ENCODE measurements around the gene CRYGA.
"Not testable (repeated sequence)": the region's sequence is repeated elsewhere in the genome, so short reads cannot be mapped to it uniquely, and the experiment has no call there.

Gene CRYGA

DNA sequence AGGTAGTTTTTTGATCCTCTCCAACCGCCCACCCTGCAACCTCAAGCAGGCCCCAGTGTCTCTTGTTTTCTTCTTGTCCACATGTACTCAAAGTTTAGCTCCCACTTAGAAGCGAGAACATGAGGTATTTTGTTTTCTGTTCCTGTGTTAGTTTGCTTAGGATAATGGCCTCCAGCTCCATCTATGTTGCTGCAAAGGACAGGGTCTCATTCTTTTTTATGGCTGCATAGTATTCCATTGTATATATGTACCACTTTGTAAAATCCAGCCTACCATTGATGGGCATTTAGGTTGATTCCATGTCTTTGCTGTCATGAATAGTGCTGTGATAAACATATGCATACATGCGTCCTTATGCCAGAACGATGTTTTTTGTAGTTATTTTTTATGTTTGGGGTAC, 36.3 kb downstream of the CRYGA start:
- no peak for DNase-seq (ENCODE audit: low read depth in 2 of 3, low spot score in 2 of 3)

DNA sequence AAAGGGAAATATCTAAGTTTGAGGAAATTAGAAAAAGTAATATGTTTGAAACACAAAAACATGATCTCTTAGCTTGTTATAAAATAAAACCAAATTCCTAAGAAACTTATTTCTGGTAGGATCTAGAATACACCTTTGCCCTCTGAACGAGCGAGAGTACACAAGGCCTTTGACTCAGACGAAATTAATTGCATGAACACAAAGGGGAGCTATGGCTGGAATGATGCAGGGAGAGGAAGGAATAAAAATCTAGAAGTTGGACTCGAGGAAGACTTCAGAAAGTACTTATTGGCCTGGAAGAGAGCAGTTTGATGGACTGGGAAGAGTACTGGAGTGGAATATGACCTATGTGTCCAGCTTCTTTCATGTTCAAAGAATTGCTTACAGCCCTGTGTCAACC, 38.1 kb downstream of the CRYGA start:
- DNase-seq (ENCODE audit: low read depth in 2 of 3, low spot score in 2 of 3), result no peak

DNA sequence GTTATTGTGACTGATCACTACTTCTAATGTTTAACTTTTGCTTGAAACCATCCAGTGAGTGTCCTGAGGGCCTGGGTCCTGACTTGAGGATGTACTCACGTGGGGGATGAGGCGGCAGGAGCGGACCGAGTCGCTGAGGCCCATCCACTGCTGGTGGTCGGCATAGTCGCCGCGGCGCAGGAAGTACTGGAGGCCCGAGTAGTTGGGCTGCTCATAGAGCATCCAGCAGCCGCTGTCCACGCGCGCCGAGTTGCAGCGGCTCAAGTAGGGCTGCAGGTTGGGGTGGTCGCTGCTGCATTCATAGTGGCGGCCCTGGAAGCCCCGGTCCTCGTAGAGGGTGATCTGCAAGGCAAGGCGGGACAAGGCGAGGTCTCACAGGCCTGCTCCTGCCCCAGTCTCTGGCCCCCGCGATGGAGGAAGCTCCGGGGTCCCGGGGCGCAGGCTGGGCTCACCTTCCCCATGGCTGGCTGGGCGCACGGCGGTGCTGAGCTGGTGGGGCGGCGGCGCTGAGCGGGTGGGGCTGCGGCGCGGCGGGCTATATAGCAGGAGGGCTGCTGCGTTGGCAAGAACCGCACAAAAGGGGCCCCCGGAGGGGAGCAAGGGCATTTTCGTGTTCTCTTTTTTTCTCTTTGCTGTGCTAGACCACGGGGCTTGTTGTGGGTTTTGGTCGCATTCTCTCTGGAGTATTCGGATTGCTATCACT, 39.2 kb downstream of the CRYGA start, which contains the start of gene CRYGD:
Gene CRYGD (minus strand): TSS at position 512 of the 703 bp plus-strand sequence. CDS start 51 bp downstream, at position 461.
- not testable (repeated sequence) for DNase-seq (ENCODE audit: low read depth in 2 of 3, low spot score in 2 of 3)

DNA sequence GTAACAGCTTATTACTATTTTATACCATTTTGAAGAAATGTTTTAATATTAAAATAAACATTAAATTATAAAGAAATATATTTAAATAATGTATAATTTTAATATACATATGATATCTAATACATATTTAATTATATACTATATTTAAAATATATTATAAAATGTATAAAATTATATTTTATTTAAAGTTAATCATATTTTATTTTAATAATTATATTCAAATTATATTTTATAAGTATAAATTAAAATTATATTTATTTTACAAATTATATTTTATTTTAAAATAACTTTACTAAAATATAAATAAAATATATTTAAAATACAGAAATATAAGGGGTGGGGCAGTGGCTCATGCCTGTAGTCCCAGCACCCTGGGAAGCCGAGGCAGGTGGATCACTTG, 41.1 kb downstream of the CRYGA start:
- DNase-seq (ENCODE audit: low read depth in 2 of 3, low spot score in 2 of 3), result no peak

DNA sequence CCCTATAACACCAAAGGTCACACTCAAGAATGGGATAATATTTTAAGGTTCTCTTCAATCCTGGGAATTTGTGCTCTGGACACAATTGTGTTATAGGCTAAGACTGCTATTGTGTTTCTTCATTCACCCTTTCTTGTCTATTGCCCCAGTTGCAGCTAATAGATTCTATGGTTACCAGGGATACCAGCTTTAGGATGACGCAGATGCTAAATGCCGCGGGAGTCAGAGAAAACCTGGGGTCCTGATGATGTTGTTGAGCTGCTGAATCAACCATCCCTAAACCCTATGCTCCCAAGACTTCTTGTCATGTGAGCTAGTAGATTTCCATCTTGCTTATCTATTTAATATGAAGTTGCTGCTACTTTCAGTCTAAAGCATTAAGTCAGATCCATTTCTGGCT, 44.5 kb downstream of the CRYGA start:
- no peak for DNase-seq (ENCODE audit: low read depth in 2 of 3, low spot score in 2 of 3)

DNA sequence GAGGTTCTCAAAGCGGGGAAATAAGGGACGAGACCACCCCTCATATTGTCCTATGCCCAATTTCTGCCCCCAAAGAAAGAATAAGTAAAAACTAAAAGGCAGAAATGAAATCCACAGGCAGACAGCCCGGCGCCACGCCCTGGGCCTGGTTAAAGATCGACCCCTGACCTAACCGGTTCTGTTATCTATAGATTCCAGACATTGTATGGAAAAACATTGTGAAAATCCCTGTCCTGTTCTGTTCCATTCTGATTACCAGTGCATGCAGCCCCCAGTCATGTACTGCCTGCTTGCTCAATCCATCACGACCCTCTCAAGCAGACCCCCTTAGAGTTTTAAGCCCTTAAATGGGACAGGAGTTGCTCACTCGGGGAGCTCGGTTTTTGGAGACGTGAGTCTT, 46.0 kb downstream of the CRYGA start:
- not testable (repeated sequence) for DNase-seq (ENCODE audit: low read depth in 2 of 3, low spot score in 2 of 3)

DNA sequence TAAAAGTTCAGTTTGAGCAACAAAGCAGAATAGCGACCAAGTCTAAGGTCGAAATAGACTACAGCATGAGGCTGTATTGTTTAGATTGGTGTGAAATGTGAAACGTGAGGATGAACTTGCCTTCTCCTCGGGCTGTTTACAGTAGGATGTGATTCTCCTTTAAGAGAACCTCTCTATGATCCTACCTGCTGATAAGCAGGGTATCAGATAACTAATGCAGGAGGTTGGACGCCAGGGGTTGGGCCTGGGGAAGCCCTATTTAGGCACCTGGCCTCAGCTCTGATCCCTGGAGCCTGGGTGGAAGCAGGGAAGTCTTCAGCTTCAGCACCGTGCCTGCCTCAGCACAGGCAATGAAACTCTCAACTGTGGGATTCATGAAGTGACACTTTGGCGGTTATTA, 50.4 kb downstream of the CRYGA start:
- no peak for DNase-seq (ENCODE audit: low read depth in 2 of 3, low spot score in 2 of 3)

DNA sequence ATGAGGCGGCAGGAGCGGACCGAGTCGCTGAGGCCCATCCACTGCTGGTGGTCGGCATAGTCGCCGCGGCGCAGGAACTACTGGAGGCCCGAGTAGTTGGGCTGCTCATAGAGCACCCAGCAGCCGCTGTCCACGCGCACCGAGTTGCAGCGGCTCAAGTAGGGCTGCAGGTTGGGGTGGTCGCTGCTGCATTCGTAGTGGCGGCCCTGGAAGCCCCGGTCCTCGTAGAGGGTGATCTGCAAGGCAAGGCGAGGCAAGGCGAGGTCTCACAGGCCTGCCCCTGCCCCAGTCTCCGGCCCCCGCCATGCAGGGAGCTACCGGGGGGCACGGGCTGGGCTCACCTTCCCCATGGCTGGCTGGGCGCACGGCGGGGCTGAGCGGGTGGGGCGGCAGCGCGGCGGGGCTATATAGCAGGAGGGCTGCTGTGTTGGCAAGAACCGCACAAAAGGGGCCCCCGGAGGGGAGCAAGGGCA, 51.1 kb downstream of the CRYGA start:
- not testable (repeated sequence) for DNase-seq (ENCODE audit: low read depth in 2 of 3, low spot score in 2 of 3)

Data from activated CD8-positive, alpha-beta memory T cell treated with anti-CD3 and anti-CD28 coated beads for 48 hours (primary cell).